ENCODE measurements around the gene TRPC5OS.

DNA sequence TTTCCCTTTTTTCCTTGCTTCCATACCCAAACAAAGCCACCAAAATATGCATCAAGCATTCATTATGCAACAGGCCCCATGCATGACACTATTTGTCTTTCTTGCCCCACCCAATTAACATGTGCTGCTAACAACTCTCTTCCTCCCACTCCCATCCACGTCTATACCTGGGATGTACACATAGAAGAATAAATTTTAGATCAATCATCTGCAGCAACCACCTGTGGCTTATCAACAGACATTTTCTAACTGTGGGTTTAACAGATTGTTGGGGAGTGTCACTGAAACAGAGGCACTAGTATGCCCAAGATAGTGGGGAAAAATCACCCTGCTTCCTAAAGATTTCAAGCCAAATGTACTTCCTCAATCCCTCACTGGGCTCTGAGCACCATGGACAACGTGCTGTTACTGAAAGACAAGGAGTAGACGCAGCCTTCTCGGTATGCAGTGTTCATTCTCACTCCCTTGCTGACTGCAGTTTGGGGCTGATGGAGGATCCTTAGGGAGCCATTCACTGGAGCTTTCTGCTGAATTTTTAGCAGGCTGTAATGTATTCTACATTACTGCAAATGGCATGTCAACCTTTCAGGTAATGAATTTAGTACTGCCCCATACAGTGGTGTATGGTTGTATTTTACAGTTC, 28.4 kb upstream of the TRPC5OS start:
- TF ChIP-seq POLR2A (IDR thresholded peaks at IDR 0.05): no peak
- TF ChIP-seq, protein P1, sequence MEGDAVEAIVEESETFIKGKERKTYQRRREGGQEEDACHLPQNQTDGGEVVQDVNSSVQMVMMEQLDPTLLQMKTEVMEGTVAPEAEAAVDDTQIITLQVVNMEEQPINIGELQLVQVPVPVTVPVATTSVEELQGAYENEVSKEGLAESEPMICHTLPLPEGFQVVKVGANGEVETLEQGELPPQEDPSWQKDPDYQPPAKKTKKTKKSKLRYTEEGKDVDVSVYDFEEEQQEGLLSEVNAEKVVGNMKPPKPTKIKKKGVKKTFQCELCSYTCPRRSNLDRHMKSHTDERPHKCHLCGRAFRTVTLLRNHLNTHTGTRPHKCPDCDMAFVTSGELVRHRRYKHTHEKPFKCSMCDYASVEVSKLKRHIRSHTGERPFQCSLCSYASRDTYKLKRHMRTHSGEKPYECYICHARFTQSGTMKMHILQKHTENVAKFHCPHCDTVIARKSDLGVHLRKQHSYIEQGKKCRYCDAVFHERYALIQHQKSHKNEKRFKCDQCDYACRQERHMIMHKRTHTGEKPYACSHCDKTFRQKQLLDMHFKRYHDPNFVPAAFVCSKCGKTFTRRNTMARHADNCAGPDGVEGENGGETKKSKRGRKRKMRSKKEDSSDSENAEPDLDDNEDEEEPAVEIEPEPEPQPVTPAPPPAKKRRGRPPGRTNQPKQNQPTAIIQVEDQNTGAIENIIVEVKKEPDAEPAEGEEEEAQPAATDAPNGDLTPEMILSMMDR (IDR thresholded peaks at IDR 0.05): no peak
